Measurements from ENCODE around the gene MSRB1.

DNA sequence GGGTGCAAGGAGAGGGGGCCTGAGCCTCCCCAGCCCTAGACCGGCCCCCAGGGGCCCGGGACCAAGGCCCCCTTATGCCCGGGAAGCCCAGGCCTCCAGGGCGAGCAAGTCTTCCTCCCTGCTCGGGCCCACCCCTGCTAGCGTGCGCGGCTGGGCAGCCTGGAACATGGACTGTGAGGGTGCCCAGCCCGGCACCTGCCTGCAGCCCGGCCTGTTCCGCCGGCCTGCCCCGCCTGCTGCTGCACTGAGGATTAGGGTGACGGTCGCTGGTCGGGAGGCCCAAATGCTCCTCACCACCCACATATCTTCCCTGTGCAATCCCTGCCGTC lies 30.8 kb downstream of the MSRB1 start:
- TF ChIP-seq, protein P1, sequence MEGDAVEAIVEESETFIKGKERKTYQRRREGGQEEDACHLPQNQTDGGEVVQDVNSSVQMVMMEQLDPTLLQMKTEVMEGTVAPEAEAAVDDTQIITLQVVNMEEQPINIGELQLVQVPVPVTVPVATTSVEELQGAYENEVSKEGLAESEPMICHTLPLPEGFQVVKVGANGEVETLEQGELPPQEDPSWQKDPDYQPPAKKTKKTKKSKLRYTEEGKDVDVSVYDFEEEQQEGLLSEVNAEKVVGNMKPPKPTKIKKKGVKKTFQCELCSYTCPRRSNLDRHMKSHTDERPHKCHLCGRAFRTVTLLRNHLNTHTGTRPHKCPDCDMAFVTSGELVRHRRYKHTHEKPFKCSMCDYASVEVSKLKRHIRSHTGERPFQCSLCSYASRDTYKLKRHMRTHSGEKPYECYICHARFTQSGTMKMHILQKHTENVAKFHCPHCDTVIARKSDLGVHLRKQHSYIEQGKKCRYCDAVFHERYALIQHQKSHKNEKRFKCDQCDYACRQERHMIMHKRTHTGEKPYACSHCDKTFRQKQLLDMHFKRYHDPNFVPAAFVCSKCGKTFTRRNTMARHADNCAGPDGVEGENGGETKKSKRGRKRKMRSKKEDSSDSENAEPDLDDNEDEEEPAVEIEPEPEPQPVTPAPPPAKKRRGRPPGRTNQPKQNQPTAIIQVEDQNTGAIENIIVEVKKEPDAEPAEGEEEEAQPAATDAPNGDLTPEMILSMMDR (IDR thresholded peaks at IDR 0.05), result no peak
- TF ChIP-seq POLR2A (IDR thresholded peaks at IDR 0.05), result no peak
